CD14-positive monocyte (primary cell): ENCODE results near the gene AQP6. TPM values are rescaled to one million over a fixed set of nuclear protein-coding genes. Genes with fewer than 3 reads are reported as not detected.

Experiments used
- DNase-seq, 3 donors: peaks; one replicate each; pipeline ENCODE4 v3.0.0-alpha.2; 2011 to 2022
- H2AFZ ChIP-seq: 2 replicates; pipeline ENCODE4 v1.6.0; 2012; ENCODE audit warnings: mild to moderate bottlenecking, low read depth, low read length, inconsistent platforms; ENCODE audit not compliant: insufficient read depth, poor library complexity, severe bottlenecking
- H3K27ac ChIP-seq, 2 donors: 1 replicate in 1 of 2; 2 replicates in 1 of 2; pipeline ENCODE4 v1.5.1; 2012 to 2013; ENCODE audit warnings: low read length in 2 of 2, control low read depth in 1 of 2, inconsistent platforms in 1 of 2, low read depth in 1 of 2, mild to moderate bottlenecking in 1 of 2
- H3K27me3 ChIP-seq, 2 donors: one replicate each; pipeline versions ENCODE4 v1.6.0 to v1.6.1; 2011 to 2013; ENCODE audit warnings: low read length in 2 of 2; ENCODE audit not compliant: control insufficient read depth in 2 of 2, insufficient read depth in 2 of 2
- H3K36me3 ChIP-seq, 2 donors: replicated peaks in 1 of 2; 1 replicate in 1 of 2; 2 replicates in 1 of 2; pipeline versions ENCODE4 v1.5.1 to v1.6.1; 2012 to 2013; ENCODE audit warnings: low read length in 2 of 2, control low read depth in 1 of 2, inconsistent platforms in 1 of 2, mild to moderate bottlenecking in 1 of 2; ENCODE audit not compliant: insufficient read depth in 2 of 2, control insufficient read depth in 1 of 2
- H3K4me1 ChIP-seq, 2 donors: 1 replicate in 1 of 2; 2 replicates in 1 of 2; pipeline versions ENCODE4 v1.5.1 to v1.6.1; 2012 to 2013; ENCODE audit warnings: low read length in 2 of 2, control low read depth in 1 of 2, inconsistent platforms in 1 of 2, mild to moderate bottlenecking in 1 of 2, moderate library complexity in 1 of 2; ENCODE audit not compliant: insufficient read depth in 2 of 2, control insufficient read depth in 1 of 2
- H3K4me2 ChIP-seq: replicated peaks from 2 replicates; pipeline ENCODE3; 2012; ENCODE audit warnings: low read length, moderate library complexity, mild to moderate bottlenecking; ENCODE audit not compliant: poor library complexity, severe bottlenecking; ENCODE audit errors: extremely low read depth
- H3K4me3 ChIP-seq, 3 experiments: fragments of 200-600 bp in 1 of 3; sonication (generic) in 1 of 3; replicated peaks in 1 of 3; 1 replicate in 2 of 3; 2 replicates in 1 of 3; pipeline ENCODE4 v1.5.1; 2011 to 2013; ENCODE audit warnings: low read length in 3 of 3, mild to moderate bottlenecking in 3 of 3, control low read depth in 2 of 3, low read depth in 2 of 3, inconsistent platforms in 1 of 3, moderate library complexity in 1 of 3
- H3K79me2 ChIP-seq: 2 replicates; pipeline ENCODE4 v1.6.0; 2012; ENCODE audit warnings: mild to moderate bottlenecking, control low read depth, inconsistent platforms, low read length, moderate library complexity; ENCODE audit not compliant: insufficient read depth
- H3K9ac ChIP-seq: 2 replicates; pipeline ENCODE4 v1.6.0; 2017; ENCODE audit warnings: low read length, mild to moderate bottlenecking; ENCODE audit not compliant: insufficient read depth, poor library complexity, severe bottlenecking
- H3K9me3 ChIP-seq, 2 donors: replicated peaks in 1 of 2; 1 replicate in 1 of 2; 2 replicates in 1 of 2; pipeline versions ENCODE4 v1.5.1 to v1.6.1; 2012 to 2013; ENCODE audit warnings: low read length in 2 of 2, control low read depth in 1 of 2; ENCODE audit not compliant: control insufficient read depth in 1 of 2, insufficient read depth in 1 of 2
- H4K20me1 ChIP-seq: 2 replicates; pipeline ENCODE4 v1.6.0; 2012; ENCODE audit warnings: mild to moderate bottlenecking, low read length, control low read depth, moderate library complexity; ENCODE audit not compliant: insufficient read depth
- H3K27ac Mint-ChIP-seq, 7 donors: one replicate each; pipeline ENCODE4 v1.8.0; 2020; ENCODE audit warnings: mild to moderate bottlenecking in 7 of 7, mixed read lengths in 7 of 7, moderate library complexity in 6 of 7, inconsistent platforms in 2 of 7
- H3K27me3 Mint-ChIP-seq, 3 donors: one replicate each; pipeline ENCODE4 v1.8.0; 2021 to 2022; ENCODE audit warnings: low read depth in 3 of 3, mild to moderate bottlenecking in 3 of 3, mixed read lengths in 3 of 3, moderate library complexity in 3 of 3, inconsistent platforms in 1 of 3
- H3K36me3 Mint-ChIP-seq, 2 donors: one replicate each; pipeline ENCODE4 v1.8.0; 2020; ENCODE audit warnings: mixed read lengths in 2 of 2, inconsistent platforms in 1 of 2, mild to moderate bottlenecking in 1 of 2
- H3K4me1 Mint-ChIP-seq: one replicate; pipeline ENCODE4 v1.8.0; 2020; ENCODE audit warnings: mild to moderate bottlenecking, mixed read lengths
- H3K4me3 Mint-ChIP-seq, 2 donors: one replicate each; pipeline ENCODE4 v1.8.0; 2020; ENCODE audit warnings: mild to moderate bottlenecking in 2 of 2, mixed read lengths in 2 of 2, moderate library complexity in 1 of 2
- H3K9me3 Mint-ChIP-seq, 7 donors: one replicate each; pipeline ENCODE4 v1.8.0; 2020 to 2022; ENCODE audit warnings: mixed read lengths in 7 of 7, mild to moderate bottlenecking in 6 of 7, moderate library complexity in 6 of 7, inconsistent platforms in 2 of 7
- WGBS: methylation state at CpG from one replicate; pipeline ENCODE4 v1.1.5; 2013; ENCODE audit warnings: missing lambda C conversion rate; ENCODE audit not compliant: insufficient coverage; 5-methylcytosine and 5-hydroxymethylcytosine counted together
- intact Hi-C, 2 donors: fragments of 100-400 bp; cut with micrococcal nuclease; formaldehyde crosslinking; loops; one replicate each; pipeline versions ENCODE4 v1.15.0 to v1.15.1; 2023
- polyA plus RNA-seq, 3 donors: library from polyadenylated mRNA; depleted of rRNA in 1 of 3; unstranded in 2 of 3; stranded (reverse) in 1 of 3; fragments of 300-500 nt in 2 of 3; fragments of >200 nt in 1 of 3; fragmentation: Illumina TruSeq in 2 of 3; gene quantifications; 1 replicate in 2 of 3; 2 replicates in 1 of 3; pipeline ENCODE4 v1.2.3, GENCODE V29; 2012 to 2021
- TF ChIP-seq, protein P1 (sequence below): fragments of 200-600 bp; IDR thresholded peaks from one replicate; pipeline ENCODE4 v1.8.0; 2022; ENCODE audit warnings: antibody characterized with exemption, mild to moderate bottlenecking

AQP6 gene
- polyA plus RNA-seq, 3 donors = 0.04 TPM; not detected in 2

DNA sequence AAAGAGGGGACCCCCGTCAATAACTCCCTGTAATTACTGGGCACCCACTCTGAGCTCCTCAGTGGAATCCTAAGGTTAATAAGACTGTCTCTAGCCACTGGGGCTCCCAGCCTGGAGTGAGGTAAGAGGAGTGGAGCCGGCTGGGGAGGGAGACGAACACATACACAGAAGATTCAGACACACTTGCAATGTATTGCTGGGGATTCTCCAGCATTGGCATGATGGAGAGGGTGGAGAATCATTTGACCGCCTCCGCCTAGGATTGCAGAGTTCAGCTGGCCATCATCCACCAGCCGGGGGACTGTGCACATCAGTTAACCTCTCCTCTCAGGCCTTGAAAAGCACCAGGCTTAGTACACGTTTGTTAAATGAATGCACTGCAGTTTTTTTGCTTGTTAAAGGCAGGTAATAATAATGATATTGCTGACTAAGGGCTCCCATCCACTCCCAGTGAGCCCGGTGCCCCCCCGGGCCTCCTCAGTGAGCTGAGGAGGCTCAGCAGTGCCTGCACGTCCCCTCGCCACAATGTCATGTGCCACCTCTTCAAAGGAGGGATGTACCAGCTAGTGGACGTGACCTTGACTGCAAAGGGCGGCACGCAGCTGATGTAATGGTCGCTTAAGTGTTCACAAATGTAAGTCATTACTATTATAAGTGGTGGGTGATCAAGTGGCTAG, 48.7 kb upstream of the AQP6 start:
- Histone ChIP-seq H2AFZ (no peak overlapping the region), H3K79me2 (no peaks in the 10 kb centered on the region), H3K27ac (no peak overlapping the region), H3K36me3 (no peaks in the 10 kb centered on the region), H3K4me3 (no peak overlapping the region), H3K4me2 (no peak overlapping the region), H3K27me3 (no peaks in the 10 kb centered on the region), H4K20me1 (no peaks in the 10 kb centered on the region), H3K9ac (no peak overlapping the region), H3K4me1 (peaks cover 11 to 15% of the 10 kb centered on the region in 2 donors), H3K9me3 (no peaks in the 10 kb centered on the region)
- TF ChIP-seq, protein P1, sequence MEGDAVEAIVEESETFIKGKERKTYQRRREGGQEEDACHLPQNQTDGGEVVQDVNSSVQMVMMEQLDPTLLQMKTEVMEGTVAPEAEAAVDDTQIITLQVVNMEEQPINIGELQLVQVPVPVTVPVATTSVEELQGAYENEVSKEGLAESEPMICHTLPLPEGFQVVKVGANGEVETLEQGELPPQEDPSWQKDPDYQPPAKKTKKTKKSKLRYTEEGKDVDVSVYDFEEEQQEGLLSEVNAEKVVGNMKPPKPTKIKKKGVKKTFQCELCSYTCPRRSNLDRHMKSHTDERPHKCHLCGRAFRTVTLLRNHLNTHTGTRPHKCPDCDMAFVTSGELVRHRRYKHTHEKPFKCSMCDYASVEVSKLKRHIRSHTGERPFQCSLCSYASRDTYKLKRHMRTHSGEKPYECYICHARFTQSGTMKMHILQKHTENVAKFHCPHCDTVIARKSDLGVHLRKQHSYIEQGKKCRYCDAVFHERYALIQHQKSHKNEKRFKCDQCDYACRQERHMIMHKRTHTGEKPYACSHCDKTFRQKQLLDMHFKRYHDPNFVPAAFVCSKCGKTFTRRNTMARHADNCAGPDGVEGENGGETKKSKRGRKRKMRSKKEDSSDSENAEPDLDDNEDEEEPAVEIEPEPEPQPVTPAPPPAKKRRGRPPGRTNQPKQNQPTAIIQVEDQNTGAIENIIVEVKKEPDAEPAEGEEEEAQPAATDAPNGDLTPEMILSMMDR = no peak
- Mint-ChIP-seq H3K4me1 (peaks cover 15% of the 10 kb centered on the region), H3K9me3 (peaks cover 0 to 1% (median 0%) of the 10 kb centered on the region in 7 donors), H3K36me3 (no peaks in the 10 kb centered on the region), H3K4me3 (no peak overlapping the region), H3K27ac (no peak overlapping the region), H3K27me3 (peaks cover 20 to 29% (median 25%) of the 10 kb centered on the region in 3 donors)
- intact Hi-C loops = no loop called here
- 91% methylated on average over 8 of the region's 15 CpGs for WGBS
- no peak for DNase-seq

DNA sequence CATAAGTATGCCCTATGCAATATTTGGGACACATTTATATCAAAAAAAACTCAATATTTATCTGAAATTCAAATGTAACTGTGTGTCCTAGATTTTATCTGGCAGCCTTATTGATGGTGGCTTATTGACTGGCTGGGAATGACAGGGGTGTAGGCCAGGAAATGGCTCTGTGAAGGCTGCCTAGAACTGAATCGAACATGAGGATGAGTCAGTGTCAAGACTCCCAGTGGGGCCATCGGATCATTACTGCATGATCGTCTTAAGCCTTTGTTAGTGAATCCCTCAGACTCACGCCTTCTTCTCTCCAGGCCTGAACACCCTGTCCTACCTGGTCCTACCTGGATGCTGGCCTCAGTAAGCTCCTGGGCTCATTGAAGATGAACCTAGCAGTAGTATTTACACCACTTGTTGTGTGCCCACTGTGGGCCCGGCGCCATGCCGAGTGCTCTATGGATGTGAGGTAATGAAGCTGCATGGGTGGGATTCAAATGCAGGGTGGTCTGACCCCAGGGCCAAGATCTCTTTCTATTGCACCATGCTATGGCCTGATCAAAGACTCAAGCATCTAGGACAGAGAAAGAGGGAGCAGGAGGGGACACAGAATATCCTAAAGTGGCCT, 48.0 kb upstream of the AQP6 start:
- Mint-ChIP-seq H3K9me3 (peaks cover 0 to 1% (median 0%) of the 10 kb centered on the region in 7 donors), H3K27me3 (peaks cover 25 to 30% (median 25%) of the 10 kb centered on the region in 3 donors), H3K4me3 (no peak overlapping the region), H3K36me3 (no peaks in the 10 kb centered on the region), H3K4me1 (peaks cover 12% of the 10 kb centered on the region), H3K27ac (no peak overlapping the region)
- TF ChIP-seq, protein P1 = no peak
- no peaks in the 10 kb centered on the region for H3K79me2 ChIP-seq
- H2AFZ ChIP-seq = no peak overlapping the region
- DNase-seq = no peak
- intact Hi-C loops = no loop called here
- no peak overlapping the region for H3K9ac ChIP-seq
- H4K20me1 ChIP-seq = no peaks in the 10 kb centered on the region
- H3K4me2 ChIP-seq = no peak overlapping the region
- H3K9me3 ChIP-seq = no peaks in the 10 kb centered on the region
- peaks cover 0 to 2% of the 10 kb centered on the region in 2 donors for H3K27me3 ChIP-seq
- H3K36me3 ChIP-seq = no peaks in the 10 kb centered on the region
- WGBS = 93% methylated on average over 4 of the region's 7 CpGs
- no peak overlapping the region for H3K27ac ChIP-seq
- no peak overlapping the region for H3K4me3 ChIP-seq
- peaks cover 11 to 15% of the 10 kb centered on the region in 2 donors for H3K4me1 ChIP-seq
